GM21737 (cell line): ENCODE measurements around the gene SLC2A2.
"Not testable (repeated sequence)": the region's sequence is repeated elsewhere in the genome, so short reads cannot be mapped to it uniquely, and the experiment has no call there.

Experiments used
- ATAC-seq: cut with Tn5 transposase; IDR thresholded peaks from one replicate; pipeline ENCODE4 v1.9.1; 2021; ENCODE audit warnings: mild to moderate bottlenecking, moderate library complexity; ENCODE audit not compliant: unreplicated experiment

The SLC2A2 gene

GRCh38 chr3:170989100-170989648 lies 37.3 kb downstream of the SLC2A2 start:
- no peak for ATAC-seq

GRCh38 chr3:170988378-170988777 lies 38.1 kb downstream of the SLC2A2 start:
- no peak for ATAC-seq

- no peak for ATAC-seq
Observed at GRCh38 chr3:170985304-170985703, 41.2 kb downstream of the SLC2A2 start.

GRCh38 chr3:170982733-170983132 lies 43.8 kb downstream of the SLC2A2 start:
- ATAC-seq, result peak; percentile 99

- ATAC-seq, result no peak
Observed at GRCh38 chr3:170980399-170980798, 46.1 kb downstream of the SLC2A2 start.

- ATAC-seq, result no peak
Observed at GRCh38 chr3:170977949-170978745, 48.4 kb downstream of the SLC2A2 start.

GRCh38 chr3:170976190-170976519 lies 50.4 kb downstream of the SLC2A2 start:
- ATAC-seq, result no peak

GRCh38 chr3:170975283-170976189 lies 51.0 kb downstream of the SLC2A2 start:
- no peak for ATAC-seq

- no peak for ATAC-seq
Observed at GRCh38 chr3:170974872-170975271, 51.6 kb downstream of the SLC2A2 start.

GRCh38 chr3:170972917-170973316 lies 53.6 kb downstream of the SLC2A2 start:
- not testable (repeated sequence) for ATAC-seq

- no peak for ATAC-seq
Observed at GRCh38 chr3:170967126-170967525, 59.4 kb downstream of the SLC2A2 start.

GRCh38 chr3:170966495-170966894 lies 60.0 kb downstream of the SLC2A2 start:
- no peak for ATAC-seq

- no peak for ATAC-seq
Observed at GRCh38 chr3:170962411-170962810, 64.1 kb downstream of the SLC2A2 start.

- no peak for ATAC-seq
Observed at GRCh38 chr3:170961616-170962400, 64.7 kb downstream of the SLC2A2 start.

GRCh38 chr3:170959457-170959856 lies 67.1 kb downstream of the SLC2A2 start:
- no peak for ATAC-seq

GRCh38 chr3:170956647-170957046 lies 69.9 kb downstream of the SLC2A2 start:
- ATAC-seq, result no peak

GRCh38 chr3:170953736-170954135 lies 72.8 kb downstream of the SLC2A2 start:
- ATAC-seq, result no peak

GRCh38 chr3:170953229-170953628 lies 73.3 kb downstream of the SLC2A2 start:
- ATAC-seq, result no peak

GRCh38 chr3:170949211-170949610 lies 77.3 kb downstream of the SLC2A2 start:
- no peak for ATAC-seq

- no peak for ATAC-seq
Observed at GRCh38 chr3:170947018-170947769, 79.3 kb downstream of the SLC2A2 start.
